22Rv1 (cell line): ENCODE measurements around the gene LONP1.

ENCODE experiments used
- CTCF ChIP-seq: fragments of 450-650 bp; IDR thresholded peaks from 2 replicates; pipeline ENCODE4 v1.5.1; 2017; ENCODE audit warnings: mild to moderate bottlenecking
- ZFX ChIP-seq: fragments of 450-650 bp; IDR thresholded peaks from 2 replicates; pipeline ENCODE4 v1.6.1; 2017; ENCODE audit warnings: antibody characterized with exemption, borderline replicate concordance

GRCh38 chr19:5695649-5696195, 24.2 kb downstream of the LONP1 start:
- TF ChIP-seq CTCF (no peak), ZFX (no peak)
